H1 (cell line): ENCODE data around the gene PROSER3.

Experiments
- CTCF ChIP-seq, 3 experiments: IDR thresholded peaks; 1 replicate in 2 of 3; 2 replicates in 1 of 3; pipeline versions ENCODE4 v1.5.1 to v1.6.1; 2011; ENCODE audit warnings: low read length in 3 of 3, mild to moderate bottlenecking in 3 of 3, inconsistent platforms in 2 of 3, low read depth in 1 of 3, moderate library complexity in 1 of 3; ENCODE audit not compliant: insufficient read depth in 1 of 3; ENCODE audit errors: control extremely low read depth in 1 of 3
- POLR2AphosphoS5 ChIP-seq: IDR thresholded peaks from 2 replicates; pipeline ENCODE4 v1.6.1; 2011; ENCODE audit warnings: low read depth, low read length
- RFX5 ChIP-seq: IDR thresholded peaks from 2 replicates; pipeline ENCODE4 v1.6.1; 2011; ENCODE audit warnings: low read depth, low read length, improper control_type of control experiment, borderline replicate concordance
- SRF ChIP-seq: IDR thresholded peaks from 2 replicates; pipeline ENCODE4 v1.6.1; 2011; ENCODE audit warnings: mild to moderate bottlenecking, low read depth, low read length, moderate library complexity
- YY1 ChIP-seq: IDR thresholded peaks from 2 replicates; pipeline ENCODE4 v1.6.1; 2011; ENCODE audit warnings: low read depth, mild to moderate bottlenecking, low read length

GRCh38 chr19:35775298-35776101 is 17.5 kb downstream of the PROSER3 start, which contains the start of gene ARHGAP33:
- no peak for TF ChIP-seq YY1
- TF ChIP-seq POLR2AphosphoS5 = no peak
- no peak for TF ChIP-seq SRF
- TF ChIP-seq RFX5 = no peak
- no peak; a peak in 1 of 4 replicates for TF ChIP-seq CTCF (IDR thresholded peaks at IDR 0.05; ENCODE audit: control extremely low read depth in 1 of 3, insufficient read depth in 1 of 3, low read depth in 1 of 3, low read length in 3 of 3)
